Neural cell (in vitro differentiated cells): Measurements from ENCODE around the gene NUPR2. TPM values are rescaled to one million over a fixed set of nuclear protein-coding genes. Genes with fewer than 3 reads are reported as not detected.
"Not testable (repeated sequence)": the region's sequence is repeated elsewhere in the genome, so short reads cannot be mapped to it uniquely, and the experiment has no call there.

Experiments
- H2AFZ ChIP-seq: fragments of 200-600, 300-800 bp; sonication (generic), shearing (Covaris generic); 2 replicates; pipeline ENCODE4 v1.6.0; 2014; ENCODE audit warnings: low read depth, mild to moderate bottlenecking, antibody characterized with exemption, low read length, moderate library complexity
- H3F3A ChIP-seq: fragments of 200-600 bp; shearing (Covaris generic); 2 replicates; pipeline ENCODE4 v1.6.1; 2016; ENCODE audit warnings: mild to moderate bottlenecking, moderate library complexity, mixed read lengths, antibody characterized with exemption, low read length; ENCODE audit not compliant: insufficient read depth, poor library complexity, severe bottlenecking
- H3K27ac ChIP-seq: fragments of 200-600, 300-800 bp; sonication (generic), shearing (Covaris generic); 2 replicates; pipeline ENCODE4 v1.5.1; 2014; ENCODE audit warnings: mild to moderate bottlenecking, low read length, moderate library complexity
- H3K27me3 ChIP-seq: fragments of 300-800, 200-600 bp; sonication (generic), shearing (Covaris generic); 2 replicates; pipeline ENCODE4 v1.6.0; 2014; ENCODE audit warnings: mild to moderate bottlenecking, low read depth, low read length, moderate library complexity; ENCODE audit not compliant: insufficient read depth
- H3K36me3 ChIP-seq: fragments of 300-800, 200-600 bp; sonication (generic), shearing (Covaris generic); 2 replicates; pipeline ENCODE4 v1.5.1; 2014; ENCODE audit warnings: mild to moderate bottlenecking, antibody characterized with exemption, low read length, moderate library complexity; ENCODE audit not compliant: insufficient read depth
- H3K4me2 ChIP-seq: fragments of 300-800, 200-600 bp; sonication (generic), shearing (Covaris generic); 2 replicates; pipeline ENCODE4 v1.6.0; 2014; ENCODE audit warnings: mild to moderate bottlenecking, low read length
- H3K4me3 ChIP-seq: fragments of 300-800, 200-600 bp; sonication (generic), shearing (Covaris generic); 2 replicates; pipeline ENCODE4 v1.5.1; 2014; ENCODE audit warnings: mild to moderate bottlenecking, low read length, moderate library complexity
- H3K79me2 ChIP-seq: fragments of 200-600 bp; shearing (Covaris generic); replicated peaks from 2 replicates; pipeline ENCODE4 v1.6.0; 2014; ENCODE audit warnings: mild to moderate bottlenecking, low read length, moderate library complexity; ENCODE audit not compliant: insufficient read depth
- H3K9ac ChIP-seq: fragments of 300-800, 200-600 bp; sonication (generic), shearing (Covaris generic); 2 replicates; pipeline ENCODE4 v1.6.1; 2016; ENCODE audit warnings: mild to moderate bottlenecking, low read length, mixed read lengths
- H3K9me2 ChIP-seq: fragments of 200-600 bp; shearing (Covaris generic); 2 replicates; pipeline ENCODE4 v1.6.1; 2016; ENCODE audit warnings: mild to moderate bottlenecking, low read length, mixed read lengths; ENCODE audit not compliant: insufficient read depth
- H3K9me3 ChIP-seq: fragments of 200-600, 300-800 bp; sonication (generic), shearing (Covaris generic); 2 replicates; pipeline ENCODE4 v1.6.1; 2016; ENCODE audit warnings: mild to moderate bottlenecking, mixed run types, low read length, moderate library complexity, mixed read lengths
- H4K20me1 ChIP-seq: fragments of 200-600 bp; shearing (Covaris generic); 2 replicates; pipeline ENCODE4 v1.6.1; 2016; ENCODE audit warnings: mild to moderate bottlenecking, mixed run types; ENCODE audit not compliant: insufficient read depth
- EP300 ChIP-seq: fragments of 450-650 bp; conservative IDR thresholded peaks from 2 replicates; pipeline ENCODE4 v1.6.1; 2014; ENCODE audit warnings: antibody characterized with exemption, mild to moderate bottlenecking, moderate library complexity; ENCODE audit not compliant: poor library complexity, severe bottlenecking
- EZH2 ChIP-seq: fragments of 200-600, 300-800 bp; shearing (Covaris generic), sonication (generic); IDR thresholded peaks from 2 replicates; pipeline ENCODE4 v1.6.1; 2014; ENCODE audit warnings: antibody characterized with exemption, low read length, borderline replicate concordance, mild to moderate bottlenecking; ENCODE audit not compliant: insufficient read depth, poor library complexity, severe bottlenecking
- MXI1 ChIP-seq: fragments of 450-650 bp; conservative IDR thresholded peaks from 2 replicates; pipeline ENCODE4 v1.6.1; 2014; ENCODE audit warnings: antibody characterized with exemption, mild to moderate bottlenecking; ENCODE audit not compliant: poor library complexity, severe bottlenecking
- POLR2AphosphoS5 ChIP-seq: IDR thresholded peaks from 2 replicates; pipeline ENCODE4 v1.6.1; 2012
- RAD21 ChIP-seq: fragments of 450-650 bp; conservative IDR thresholded peaks from 2 replicates; pipeline ENCODE4 v1.6.1; 2014; ENCODE audit warnings: antibody characterized with exemption, mild to moderate bottlenecking, moderate library complexity
- REST ChIP-seq: IDR thresholded peaks from 2 replicates; pipeline ENCODE4 v1.6.1; 2012; ENCODE audit warnings: borderline replicate concordance
- SMC3 ChIP-seq: fragments of 450-650 bp; conservative IDR thresholded peaks from 2 replicates; pipeline ENCODE4 v1.6.1; 2014; ENCODE audit warnings: antibody characterized with exemption, mild to moderate bottlenecking, moderate library complexity; ENCODE audit not compliant: poor library complexity
- TAF1 ChIP-seq: IDR thresholded peaks from 2 replicates; pipeline ENCODE4 v1.6.1; 2012; ENCODE audit warnings: low read depth
- polyA plus RNA-seq: library from polyadenylated mRNA; depleted of rRNA; stranded (reverse); fragments of >200 nt; gene quantifications from 2 replicates; pipeline ENCODE4 v1.2.3, GENCODE V29; 2014
- TF ChIP-seq, protein P1 (sequence below): fragments of 450-650 bp; IDR thresholded peaks from 2 replicates; pipeline ENCODE4 v1.5.1; 2014; ENCODE audit warnings: antibody characterized with exemption, mild to moderate bottlenecking, moderate library complexity; ENCODE audit not compliant: poor library complexity, severe bottlenecking

NUPR2 gene
- polyA plus RNA-seq, 1 donor from 2014 or later = not detected

DNA sequence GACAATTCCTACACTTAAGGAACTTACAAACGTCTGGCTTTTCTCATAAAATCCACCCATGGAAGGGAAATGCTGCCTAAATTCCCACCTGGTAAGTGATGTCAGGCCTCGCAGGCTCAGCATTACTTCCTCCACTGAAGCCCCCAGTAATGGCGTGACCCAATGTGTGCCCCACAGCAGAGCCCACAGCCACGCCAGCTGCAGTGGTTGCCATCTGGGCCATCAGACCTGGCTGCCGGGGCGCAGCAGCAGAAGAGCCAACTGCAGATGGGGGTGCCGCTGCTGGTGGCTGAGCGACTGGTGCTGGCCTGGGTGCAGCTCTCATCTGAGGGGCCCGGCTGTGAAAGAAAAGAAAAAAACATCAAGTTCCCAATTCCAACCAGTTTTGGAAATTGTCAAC is 12.1 kb downstream of the NUPR2 start:
- not testable (repeated sequence) for H4K20me1 ChIP-seq, H3K4me2 ChIP-seq, H3K9me3 ChIP-seq, H3K36me3 ChIP-seq, H3F3A ChIP-seq, H3K9me2 ChIP-seq, H3K4me3 ChIP-seq, H3K27ac ChIP-seq, H3K9ac ChIP-seq, H3K27me3 ChIP-seq, H2AFZ ChIP-seq
- H3K79me2 ChIP-seq = peaks cover 11% of the 10 kb centered on the region

- Histone ChIP-seq H3K27ac (no peak overlapping the region), H3K36me3 (no peaks in the 10 kb centered on the region), H3K79me2 (no peaks in the 10 kb centered on the region), H4K20me1 (no peaks in the 10 kb centered on the region), H2AFZ (no peak overlapping the region), H3F3A (no peaks in the 10 kb centered on the region), H3K9me2 (no peaks in the 10 kb centered on the region), H3K4me3 (no peak overlapping the region), H3K4me2 (no peak overlapping the region), H3K9ac (no peak overlapping the region), H3K27me3 (no peaks in the 10 kb centered on the region), H3K9me3 (no peaks in the 10 kb centered on the region)
- TF ChIP-seq REST (no peak), RAD21 (no peak), EP300 (no peak), POLR2AphosphoS5 (no peak), MXI1 (no peak), SMC3 (no peak), TAF1 (no peak), EZH2 (no peak)
- TF ChIP-seq, protein P1, sequence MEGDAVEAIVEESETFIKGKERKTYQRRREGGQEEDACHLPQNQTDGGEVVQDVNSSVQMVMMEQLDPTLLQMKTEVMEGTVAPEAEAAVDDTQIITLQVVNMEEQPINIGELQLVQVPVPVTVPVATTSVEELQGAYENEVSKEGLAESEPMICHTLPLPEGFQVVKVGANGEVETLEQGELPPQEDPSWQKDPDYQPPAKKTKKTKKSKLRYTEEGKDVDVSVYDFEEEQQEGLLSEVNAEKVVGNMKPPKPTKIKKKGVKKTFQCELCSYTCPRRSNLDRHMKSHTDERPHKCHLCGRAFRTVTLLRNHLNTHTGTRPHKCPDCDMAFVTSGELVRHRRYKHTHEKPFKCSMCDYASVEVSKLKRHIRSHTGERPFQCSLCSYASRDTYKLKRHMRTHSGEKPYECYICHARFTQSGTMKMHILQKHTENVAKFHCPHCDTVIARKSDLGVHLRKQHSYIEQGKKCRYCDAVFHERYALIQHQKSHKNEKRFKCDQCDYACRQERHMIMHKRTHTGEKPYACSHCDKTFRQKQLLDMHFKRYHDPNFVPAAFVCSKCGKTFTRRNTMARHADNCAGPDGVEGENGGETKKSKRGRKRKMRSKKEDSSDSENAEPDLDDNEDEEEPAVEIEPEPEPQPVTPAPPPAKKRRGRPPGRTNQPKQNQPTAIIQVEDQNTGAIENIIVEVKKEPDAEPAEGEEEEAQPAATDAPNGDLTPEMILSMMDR = no peak
Observed at GRCh38 chr7:56099653-56100052, 16.6 kb downstream of the NUPR2 start.

- not testable (repeated sequence) for H3K27ac ChIP-seq, H3K79me2 ChIP-seq, H3F3A ChIP-seq, H3K9ac ChIP-seq, H3K4me2 ChIP-seq, H4K20me1 ChIP-seq, H3K4me3 ChIP-seq, H3K9me3 ChIP-seq, H3K9me2 ChIP-seq, H2AFZ ChIP-seq, H3K36me3 ChIP-seq, H3K27me3 ChIP-seq
Observed at GRCh38 chr7:56098187-56099008, 17.8 kb downstream of the NUPR2 start.
